D341Med (cell line): ENCODE results near the gene PRKD2.
"Not testable (repeated sequence)": the region's sequence is repeated elsewhere in the genome, so short reads cannot be mapped to it uniquely, and the experiment has no call there.

Experiments
- DNase-seq: peaks from one replicate; pipeline ENCODE4 v3.0.0; 2012; ENCODE audit warnings: low spot score

The PRKD2 gene

GRCh38 chr19:46724468-46724867, 7.6 kb upstream of the PRKD2 start:
- no peak for DNase-seq

GRCh38 chr19:46723471-46723870, 6.6 kb upstream of the PRKD2 start:
- no peak for DNase-seq

GRCh38 chr19:46723023-46723461, 6.1 kb upstream of the PRKD2 start:
- no peak for DNase-seq

- DNase-seq: no peak
These were observed 5.6 kb upstream of the PRKD2 start for GRCh38 chr19:46722421-46723022.

- no peak for DNase-seq
These were observed 5.1 kb upstream of the PRKD2 start for GRCh38 chr19:46722004-46722380.

GRCh38 chr19:46721269-46722003, 4.5 kb upstream of the PRKD2 start:
- DNase-seq: no peak

GRCh38 chr19:46720503-46721239, 3.8 kb upstream of the PRKD2 start:
- DNase-seq: no peak

GRCh38 chr19:46719629-46720502, 3.0 kb upstream of the PRKD2 start:
- DNase-seq: no peak

GRCh38 chr19:46718934-46719622, 2.2 kb upstream of the PRKD2 start:
- no peak for DNase-seq

GRCh38 chr19:46718157-46718933, 1.4 kb upstream of the PRKD2 start:
- DNase-seq: no peak

GRCh38 chr19:46717716-46718143, 816 bp upstream of the PRKD2 start:
- no peak for DNase-seq

- peak; percentile 64 for DNase-seq
These were observed 261 bp downstream of the PRKD2 start for GRCh38 chr19:46716672-46717033.

GRCh38 chr19:46715975-46716671, 791 bp downstream of the PRKD2 start:
- peak; percentile 59 for DNase-seq

GRCh38 chr19:46715620-46715974, 1.3 kb downstream of the PRKD2 start:
- DNase-seq: no peak

GRCh38 chr19:46714444-46715106, 2.3 kb downstream of the PRKD2 start:
- no peak for DNase-seq

- DNase-seq: no peak
These were observed 3.0 kb downstream of the PRKD2 start for GRCh38 chr19:46713781-46714443.

- not testable (repeated sequence) for DNase-seq
These were observed 4.1 kb downstream of the PRKD2 start for GRCh38 chr19:46712768-46713338.

GRCh38 chr19:46710687-46711086, 6.2 kb downstream of the PRKD2 start:
- DNase-seq: no peak
